Measurements from ENCODE around the gene DOCK2.

DNA sequence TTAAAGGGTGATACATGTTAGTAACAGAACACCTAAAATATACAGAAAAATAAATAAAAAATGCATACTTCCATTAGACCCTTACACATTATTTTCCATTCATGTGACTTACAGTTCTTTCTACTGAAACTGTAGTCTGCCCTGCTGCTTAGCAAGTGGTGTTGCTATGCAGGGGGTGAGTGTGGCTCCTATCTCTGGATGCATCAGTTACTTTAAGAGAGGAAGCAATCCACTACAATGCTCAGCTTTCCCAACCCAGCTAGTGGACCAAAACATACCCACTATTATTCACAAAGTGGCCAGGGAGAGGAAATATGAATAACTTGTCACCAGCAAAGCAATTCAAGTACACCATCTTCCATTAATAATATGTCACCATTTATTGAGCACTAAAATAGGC is 121.8 kb downstream of the DOCK2 start:
- TF ChIP-seq, protein P1, sequence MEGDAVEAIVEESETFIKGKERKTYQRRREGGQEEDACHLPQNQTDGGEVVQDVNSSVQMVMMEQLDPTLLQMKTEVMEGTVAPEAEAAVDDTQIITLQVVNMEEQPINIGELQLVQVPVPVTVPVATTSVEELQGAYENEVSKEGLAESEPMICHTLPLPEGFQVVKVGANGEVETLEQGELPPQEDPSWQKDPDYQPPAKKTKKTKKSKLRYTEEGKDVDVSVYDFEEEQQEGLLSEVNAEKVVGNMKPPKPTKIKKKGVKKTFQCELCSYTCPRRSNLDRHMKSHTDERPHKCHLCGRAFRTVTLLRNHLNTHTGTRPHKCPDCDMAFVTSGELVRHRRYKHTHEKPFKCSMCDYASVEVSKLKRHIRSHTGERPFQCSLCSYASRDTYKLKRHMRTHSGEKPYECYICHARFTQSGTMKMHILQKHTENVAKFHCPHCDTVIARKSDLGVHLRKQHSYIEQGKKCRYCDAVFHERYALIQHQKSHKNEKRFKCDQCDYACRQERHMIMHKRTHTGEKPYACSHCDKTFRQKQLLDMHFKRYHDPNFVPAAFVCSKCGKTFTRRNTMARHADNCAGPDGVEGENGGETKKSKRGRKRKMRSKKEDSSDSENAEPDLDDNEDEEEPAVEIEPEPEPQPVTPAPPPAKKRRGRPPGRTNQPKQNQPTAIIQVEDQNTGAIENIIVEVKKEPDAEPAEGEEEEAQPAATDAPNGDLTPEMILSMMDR (IDR thresholded peaks at IDR 0.05): no peak
- no peak for TF ChIP-seq POLR2A (IDR thresholded peaks at IDR 0.05)
